CD4-positive, alpha-beta memory T cell (primary cell): Measurements from ENCODE around the gene HDDC2. TPM values are rescaled to one million over a fixed set of nuclear protein-coding genes. Genes with fewer than 3 reads are reported as not detected.

Experiments used
- CTCF ChIA-PET: fragments of 350-600 bp; sonication (Branson Sonifier 250); formaldehyde crosslinking; loops from one replicate; lab custom pipeline; 2021; ENCODE audit warnings: inconsistent platforms; ENCODE audit not compliant: partially characterized antibody; lab: Charles Lee
- POLR2A ChIA-PET: fragments of 350-600 bp; sonication (Branson Sonifier 250); formaldehyde crosslinking; loops from one replicate; lab custom pipeline; 2021; ENCODE audit not compliant: partially characterized antibody; lab: Charles Lee
- DNase-seq, 5 donors: peaks; one replicate each; pipeline versions ENCODE4 v3.0.0 to v3.0.0-alpha.2; 2020 to 2022; ENCODE audit warnings: mixed read lengths in 1 of 5
- H3K27ac ChIP-seq: one replicate; pipeline ENCODE4 v1.7.0; 2013; ENCODE audit warnings: low read depth, low read length
- H3K27me3 ChIP-seq: 2 replicates; pipeline ENCODE4 v1.7.0; 2013; ENCODE audit warnings: mild to moderate bottlenecking, low read length, moderate library complexity; ENCODE audit not compliant: insufficient read depth
- H3K36me3 ChIP-seq: 2 replicates; pipeline ENCODE4 v1.7.0; 2013; ENCODE audit warnings: mild to moderate bottlenecking, low read length, moderate library complexity; ENCODE audit not compliant: insufficient read depth
- H3K4me1 ChIP-seq: 2 replicates; pipeline ENCODE4 v1.7.0; 2013; ENCODE audit warnings: mild to moderate bottlenecking, low read length, moderate library complexity; ENCODE audit not compliant: insufficient read depth
- H3K4me3 ChIP-seq, 2 donors: one replicate each; pipeline ENCODE4 v1.7.0; 2013; ENCODE audit warnings: low read length in 2 of 2, mild to moderate bottlenecking in 1 of 2
- H3K9me3 ChIP-seq, 2 donors: one replicate each; pipeline ENCODE4 v1.7.0; 2013; ENCODE audit warnings: low read length in 2 of 2, control low read depth in 1 of 2; ENCODE audit not compliant: control insufficient read depth in 1 of 2
- H3K27ac Mint-ChIP-seq, 7 donors: one replicate each; pipeline ENCODE4 v1.8.0; 2020 to 2021; ENCODE audit warnings: mixed read lengths in 7 of 7, mild to moderate bottlenecking in 6 of 7, inconsistent platforms in 3 of 7, moderate library complexity in 3 of 7
- H3K27me3 Mint-ChIP-seq, 2 donors: one replicate each; pipeline ENCODE4 v1.8.0; 2020 to 2021; ENCODE audit warnings: mixed read lengths in 2 of 2
- H3K36me3 Mint-ChIP-seq, 2 donors: one replicate each; pipeline ENCODE4 v1.8.0; 2020 to 2021; ENCODE audit warnings: mixed read lengths in 2 of 2, inconsistent platforms in 1 of 2, mild to moderate bottlenecking in 1 of 2
- H3K4me1 Mint-ChIP-seq, 4 donors: one replicate each; pipeline ENCODE4 v1.8.0; 2020 to 2021; ENCODE audit warnings: mixed read lengths in 4 of 4, mild to moderate bottlenecking in 1 of 4
- H3K4me3 Mint-ChIP-seq, 8 donors: one replicate each; pipeline ENCODE4 v1.8.0; 2020 to 2021; ENCODE audit warnings: mixed read lengths in 8 of 8, mild to moderate bottlenecking in 7 of 8, moderate library complexity in 6 of 8, inconsistent platforms in 3 of 8
- H3K9me3 Mint-ChIP-seq, 8 donors: one replicate each; pipeline ENCODE4 v1.8.0; 2020 to 2021; ENCODE audit warnings: mixed read lengths in 8 of 8, mild to moderate bottlenecking in 5 of 8, inconsistent platforms in 3 of 8, moderate library complexity in 1 of 8
- intact Hi-C: fragments of 100-400 bp; cut with micrococcal nuclease; formaldehyde crosslinking; loops from one replicate; pipeline ENCODE4 v1.15.1; 2023
- polyA plus RNA-seq, 2 donors: library from polyadenylated mRNA; unstranded; fragments of 300-500 nt; fragmentation: Illumina TruSeq; gene quantifications; one replicate each; pipeline ENCODE4 v1.2.3, GENCODE V29; 2021
- total RNA-seq, 2 experiments: library from RNA; stranded (reverse); gene quantifications; one replicate each; pipeline ENCODE4 v1.2.3, GENCODE V29; 2021

The HDDC2 gene
- total and polyA plus RNA-seq, 4 experiments from 2014 or later: 49.5 to 128 (median 75.3) TPM

DNA sequence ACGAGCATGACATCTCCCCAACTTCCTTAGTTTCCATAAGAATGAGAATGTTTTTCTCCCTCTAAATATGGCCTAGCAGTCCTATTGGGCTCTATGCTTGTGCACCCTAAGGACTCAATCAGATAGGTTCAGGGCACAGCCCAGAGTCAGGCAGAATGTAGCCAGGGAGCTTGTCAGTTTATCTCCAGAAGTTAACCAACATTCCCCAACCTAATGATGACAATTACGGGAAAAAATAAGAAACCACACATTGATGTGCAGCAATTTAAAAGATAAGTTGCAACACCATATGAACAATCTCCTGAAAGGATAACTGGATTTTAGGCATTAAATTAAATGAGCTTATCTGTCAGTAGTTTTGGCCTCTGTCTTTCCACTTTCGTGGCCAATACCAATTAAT, 71.1 kb downstream of the HDDC2 start:
- H3K9me3 Mint-ChIP-seq: no peaks in the 10 kb centered on the region
- H3K4me3 ChIP-seq: no peak overlapping the region
- H3K27ac Mint-ChIP-seq: no peak overlapping the region
- DNase-seq: no peak
- H3K27me3 ChIP-seq: no peaks in the 10 kb centered on the region
- H3K9me3 ChIP-seq: no peaks in the 10 kb centered on the region
- intact Hi-C loops: no loop called here
- POLR2A ChIA-PET: no interaction called here
- CTCF ChIA-PET: interaction anchor here (1.0 kb wide), 1 partner anchor 523 kb away, joined by 3 read pairs; no protein-coding TSS in a partner anchor
- H3K4me1 Mint-ChIP-seq: no peaks in the 10 kb centered on the region
- H3K27me3 Mint-ChIP-seq: peaks cover 0 to 2% of the 10 kb centered on the region in 2 donors
- H3K4me1 ChIP-seq: no peaks in the 10 kb centered on the region
- H3K4me3 Mint-ChIP-seq: no peak overlapping the region
- H3K36me3 Mint-ChIP-seq: no peaks in the 10 kb centered on the region
- H3K27ac ChIP-seq: no peak overlapping the region
- no peaks in the 10 kb centered on the region for H3K36me3 ChIP-seq

DNA sequence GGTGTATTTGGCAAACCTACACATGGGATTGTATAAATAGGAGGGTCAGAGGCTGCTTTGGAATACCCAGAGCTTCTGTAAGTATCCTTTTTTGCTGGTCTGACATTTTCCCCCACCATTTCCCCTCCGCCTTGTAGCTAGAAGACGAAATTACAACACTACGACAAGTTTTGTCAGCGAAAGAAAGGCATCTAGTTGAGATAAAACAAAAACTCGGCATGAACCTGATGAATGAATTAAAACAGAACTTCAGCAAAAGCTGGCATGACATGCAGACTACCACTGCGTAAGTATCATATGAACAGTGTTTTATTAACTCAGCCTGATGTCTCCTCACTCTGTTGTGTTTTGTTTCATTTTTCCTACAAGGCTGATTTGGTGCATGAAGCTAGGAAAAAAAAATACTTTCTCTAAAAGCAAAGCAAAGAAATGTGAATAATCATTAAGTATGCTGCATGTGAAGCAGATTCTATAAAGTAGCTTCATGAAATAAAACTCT, 72.7 kb downstream of the HDDC2 start:
- Mint-ChIP-seq H3K27ac (no peak overlapping the region), H3K36me3 (no peaks in the 10 kb centered on the region), H3K4me3 (no peak overlapping the region), H3K4me1 (no peaks in the 10 kb centered on the region), H3K9me3 (no peaks in the 10 kb centered on the region), H3K27me3 (peaks cover 0 to 4% of the 10 kb centered on the region in 2 donors)
- Histone ChIP-seq H3K4me1 (no peaks in the 10 kb centered on the region), H3K36me3 (no peaks in the 10 kb centered on the region), H3K27me3 (no peaks in the 10 kb centered on the region), H3K4me3 (no peak overlapping the region), H3K27ac (no peak overlapping the region), H3K9me3 (no peaks in the 10 kb centered on the region)
- no peak for DNase-seq
- intact Hi-C loops: no loop called here
- ChIA-PET POLR2A (no interaction called here), CTCF (no interaction called here)

DNA sequence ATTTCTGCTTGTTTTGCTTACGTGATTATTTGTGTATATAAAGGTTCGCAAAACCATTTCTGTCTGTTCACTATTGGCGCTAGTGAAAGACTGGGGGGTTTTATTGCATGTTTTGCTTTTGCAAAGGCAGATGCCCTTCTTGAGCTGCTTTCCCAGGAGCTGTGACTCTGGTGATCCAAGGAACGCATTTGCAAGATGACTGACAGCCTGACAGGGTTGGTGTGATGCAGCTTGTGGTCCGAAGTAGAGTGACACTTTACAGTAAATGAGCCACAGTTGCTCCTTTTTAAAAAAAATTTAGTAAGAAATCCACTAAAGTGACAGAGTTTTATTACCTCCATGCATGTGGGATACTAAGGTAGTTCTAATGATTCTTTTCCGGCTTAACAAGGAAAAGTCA, 74.5 kb downstream of the HDDC2 start:
- Histone ChIP-seq H3K36me3 (no peaks in the 10 kb centered on the region), H3K27me3 (no peaks in the 10 kb centered on the region), H3K9me3 (no peaks in the 10 kb centered on the region), H3K4me1 (no peaks in the 10 kb centered on the region), H3K4me3 (no peak overlapping the region), H3K27ac (no peak overlapping the region)
- intact Hi-C loops: no loop called here
- H3K4me1 Mint-ChIP-seq: no peaks in the 10 kb centered on the region
- DNase-seq: no peak
- no peaks in the 10 kb centered on the region for H3K36me3 Mint-ChIP-seq
- no peak overlapping the region for H3K27ac Mint-ChIP-seq
- ChIA-PET CTCF (no interaction called here), POLR2A (no interaction called here)
- H3K9me3 Mint-ChIP-seq: no peaks in the 10 kb centered on the region
- peaks cover 0 to 4% of the 10 kb centered on the region in 2 donors for H3K27me3 Mint-ChIP-seq
- no peak overlapping the region for H3K4me3 Mint-ChIP-seq

Other genes starting within 250 kb of the HDDC2 start
- gene TPD52L1, start 148.2 kb downstream of the HDDC2 start, total RNA-seq: under 1 TPM; 0.33 to 0.35 TPM
- under 1 TPM in 1 of 2 donors, not detected in 1; 0.62 TPM for gene TPD52L1, start 148.2 kb downstream of the HDDC2 start, polyA plus RNA-seq